GM19438 (cell line): ENCODE measurements around the gene DIP2C.
"Not testable (repeated sequence)": the region's sequence is repeated elsewhere in the genome, so short reads cannot be mapped to it uniquely, and the experiment has no call there.

Experiments used
- ATAC-seq: cut with Tn5 transposase; IDR thresholded peaks from one replicate; pipeline ENCODE4 v1.9.1; 2021; ENCODE audit warnings: low read depth; ENCODE audit not compliant: unreplicated experiment

DIP2C gene

DNA sequence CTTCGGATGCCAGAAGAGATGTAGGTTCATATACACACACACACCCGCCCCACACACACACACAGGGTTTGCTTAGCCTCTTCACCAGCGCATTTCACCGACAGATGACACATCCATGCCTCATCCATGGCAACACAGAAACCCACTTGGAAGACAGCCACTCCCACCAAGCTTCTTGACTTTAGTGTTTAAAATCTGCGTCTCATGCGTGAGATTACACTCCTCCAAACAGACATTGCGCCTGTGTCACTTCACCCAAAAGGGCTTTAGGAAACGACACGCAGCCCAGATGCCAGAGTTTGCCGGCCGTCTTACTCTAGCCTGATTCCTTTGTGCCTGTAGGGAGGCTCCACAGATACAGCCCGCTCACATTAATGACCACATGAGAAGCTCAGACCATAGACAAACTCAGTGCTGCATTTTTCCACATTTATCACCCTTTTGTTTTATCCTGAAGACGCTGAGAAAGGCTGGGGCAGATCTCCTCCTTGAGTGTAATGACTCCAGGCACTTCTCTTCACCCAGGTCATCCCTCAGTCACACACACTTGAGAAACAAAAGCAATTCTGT, 73.8 kb downstream of the DIP2C start:
- no peak for ATAC-seq

DNA sequence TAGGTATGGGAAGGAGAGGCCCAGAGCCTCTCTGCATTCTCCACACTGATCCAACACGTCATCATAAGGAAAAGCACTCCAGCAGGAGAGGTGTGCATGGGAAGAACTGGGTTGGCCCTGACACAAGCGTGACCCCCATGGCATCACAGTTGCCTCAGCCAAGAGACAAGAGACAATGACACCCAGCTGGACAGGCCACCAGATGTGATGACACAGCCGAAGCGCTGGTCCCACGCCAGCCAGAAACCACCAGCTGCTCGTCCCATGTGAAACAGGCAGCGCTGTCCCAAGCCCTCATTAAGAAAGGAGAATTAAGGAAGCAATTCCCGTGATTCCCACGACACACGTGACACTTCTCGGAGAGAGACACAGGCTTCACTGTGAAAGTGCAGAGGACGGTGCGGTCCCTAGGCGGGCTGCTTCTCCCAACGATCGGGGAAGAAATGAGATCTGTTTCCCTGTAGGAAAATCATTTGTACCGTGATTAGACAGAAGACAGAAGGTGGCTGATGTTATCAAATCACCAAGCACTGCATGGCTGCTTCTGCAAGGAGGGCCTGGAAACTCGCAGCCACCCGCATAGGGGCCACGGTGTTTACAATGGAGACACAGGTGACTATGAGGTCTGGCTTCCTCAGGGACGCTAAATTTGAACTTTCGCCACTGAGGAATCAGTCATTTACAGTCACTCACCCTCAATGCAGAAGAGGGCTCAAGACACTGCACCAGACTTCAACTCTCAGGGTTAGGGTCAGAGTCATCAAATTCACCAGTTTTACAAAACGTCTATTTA, 74.5 kb downstream of the DIP2C start:
- ATAC-seq = no peak

DNA sequence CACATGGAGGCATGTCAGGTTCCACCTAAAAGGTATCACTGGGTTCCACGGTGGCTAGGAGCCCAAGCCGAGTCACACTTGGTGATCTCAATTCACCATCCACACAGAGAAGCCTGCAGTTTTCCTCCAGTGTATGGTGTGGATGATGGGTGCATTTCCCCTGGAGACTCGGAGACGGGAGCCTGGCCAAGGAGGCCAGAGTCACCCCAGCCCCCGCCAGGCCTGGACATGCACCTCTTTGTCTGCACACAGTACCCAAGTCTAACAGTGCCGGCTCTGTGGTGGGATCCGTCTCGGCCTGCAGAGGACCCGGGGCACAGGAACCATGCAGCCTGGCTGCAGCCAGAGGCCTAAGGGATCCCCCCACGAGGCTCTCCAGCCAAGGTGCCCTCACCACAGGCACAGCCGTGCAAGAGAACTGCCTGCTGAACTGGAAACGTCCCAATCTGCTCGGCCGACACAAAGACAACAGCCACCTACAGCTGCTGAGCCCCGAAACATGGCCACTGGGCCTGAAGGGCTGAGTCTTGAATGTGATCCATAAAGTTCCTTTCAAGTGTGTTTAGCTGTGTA, 75.2 kb downstream of the DIP2C start:
- no peak for ATAC-seq

DNA sequence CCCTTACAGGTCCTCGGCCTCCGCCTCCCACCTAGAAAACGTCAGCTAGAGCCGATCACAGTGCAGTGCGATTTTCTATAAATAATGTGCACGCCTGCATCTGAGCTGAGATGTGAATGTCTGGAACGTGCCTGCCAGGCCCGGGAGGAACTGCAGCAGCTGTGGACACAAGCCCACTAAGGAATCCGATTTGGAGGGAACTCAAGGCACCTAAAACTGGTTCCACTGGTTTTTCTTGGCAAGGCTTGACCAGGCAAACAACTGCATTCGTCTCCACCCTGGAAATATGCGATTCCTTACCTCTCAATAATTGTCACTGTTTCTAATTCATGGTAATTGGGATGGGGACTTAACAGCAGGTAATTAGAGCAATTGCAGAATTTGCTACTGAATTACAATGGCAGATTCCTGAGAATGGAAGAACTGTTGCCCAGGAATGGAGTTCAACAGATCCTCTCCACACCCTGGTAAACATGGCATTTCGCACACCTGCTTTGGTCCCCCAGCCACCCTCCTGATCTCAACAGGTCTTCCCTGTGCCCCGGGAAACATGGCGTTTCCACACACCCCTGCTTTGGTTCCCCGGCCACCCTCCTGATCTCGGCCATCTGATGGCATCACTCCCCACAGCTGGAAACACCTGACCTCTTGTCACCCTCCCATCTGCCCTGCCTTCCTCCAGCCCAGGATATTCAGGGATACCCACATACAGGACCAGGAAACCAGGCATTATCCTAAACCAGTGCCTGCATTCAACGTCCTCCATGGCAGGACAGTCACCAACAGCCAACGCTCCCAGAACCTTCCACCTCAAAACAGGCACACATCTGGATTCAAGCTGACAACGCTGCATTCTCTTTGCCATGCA, 76.0 kb downstream of the DIP2C start:
- no peak for ATAC-seq

DNA sequence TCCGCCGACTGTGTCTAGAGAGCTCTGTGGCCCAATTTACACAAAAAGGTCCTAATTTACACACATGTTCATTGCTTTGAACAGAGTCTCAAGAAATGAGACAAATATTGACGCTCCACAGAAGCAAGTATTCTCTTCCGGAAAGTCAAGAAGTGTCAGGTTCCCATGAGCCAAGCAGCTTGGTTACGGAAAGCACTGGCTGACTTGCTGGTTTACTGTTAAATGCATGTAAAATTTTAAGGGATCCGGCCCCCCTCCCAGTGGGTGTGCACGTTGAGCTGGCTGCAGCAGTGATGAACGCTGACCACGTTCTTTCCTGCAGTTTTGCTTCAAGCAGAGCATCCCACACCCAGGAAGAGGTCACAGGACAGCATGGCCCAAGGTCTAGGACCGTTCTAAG, 76.8 kb downstream of the DIP2C start:
- no peak for ATAC-seq

DNA sequence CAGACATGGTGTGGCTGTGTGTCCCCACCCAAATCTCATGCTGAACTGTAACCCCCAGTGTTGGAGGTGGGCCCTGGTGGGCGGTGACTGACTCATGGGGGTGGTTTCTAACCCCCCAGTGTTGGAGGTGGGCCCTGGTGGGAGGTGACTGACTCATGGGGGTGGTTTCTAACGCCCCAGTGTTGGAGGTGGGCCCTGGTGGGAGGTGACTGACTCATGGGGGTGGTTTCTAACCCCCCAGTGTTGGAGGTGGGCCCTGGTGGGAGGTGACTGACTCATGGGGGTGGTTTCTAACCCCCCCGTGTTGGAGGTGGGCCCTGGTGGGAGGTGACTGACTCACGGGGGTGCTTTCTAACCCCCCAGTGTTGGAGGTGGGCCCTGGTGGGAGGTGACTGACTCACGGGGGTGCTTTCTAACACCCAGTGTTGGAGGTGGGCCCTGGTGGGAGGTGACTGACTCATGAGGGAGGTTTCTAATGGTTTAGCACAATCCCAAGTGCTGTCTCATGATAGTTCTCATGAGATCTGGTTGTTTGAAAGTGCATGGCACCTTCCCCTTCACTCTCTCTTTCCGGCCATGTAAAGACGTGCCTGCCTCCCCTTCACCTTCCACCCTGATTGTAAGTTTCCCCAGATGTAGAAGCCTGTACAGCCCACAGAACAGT, 78.7 kb downstream of the DIP2C start:
- not testable (repeated sequence) for ATAC-seq

DNA sequence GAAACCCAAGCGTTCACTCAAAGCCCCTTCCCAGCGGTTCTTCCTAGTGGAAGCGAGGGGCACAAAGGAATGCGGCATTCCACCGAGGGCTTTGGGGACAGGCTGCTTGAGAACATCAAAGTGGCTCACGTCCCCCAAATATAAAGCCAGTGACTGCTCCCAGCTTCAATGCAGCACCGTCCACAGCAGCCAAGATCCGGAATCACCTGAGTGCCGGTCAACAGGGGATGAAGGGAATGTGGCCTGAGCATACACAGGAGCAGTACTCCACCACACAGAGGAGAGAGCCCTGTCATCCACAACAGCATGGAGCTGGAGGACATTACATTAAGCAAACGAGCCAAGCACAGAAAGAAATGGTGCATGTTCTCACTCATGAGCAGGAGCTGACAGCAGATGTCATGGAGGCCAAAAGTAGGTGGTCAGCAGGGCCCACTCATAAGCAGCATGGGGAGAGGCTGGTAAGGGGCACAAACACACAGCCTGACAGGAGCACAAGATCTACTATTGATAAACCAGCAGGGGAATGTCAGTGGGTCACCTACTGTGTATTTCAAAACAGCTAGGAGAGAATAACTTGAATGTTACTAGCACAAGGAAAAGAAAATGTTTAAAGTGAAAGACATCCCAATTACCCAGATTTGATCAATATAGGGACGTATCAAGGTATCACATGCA, 79.5 kb downstream of the DIP2C start:
- ATAC-seq = no peak

DNA sequence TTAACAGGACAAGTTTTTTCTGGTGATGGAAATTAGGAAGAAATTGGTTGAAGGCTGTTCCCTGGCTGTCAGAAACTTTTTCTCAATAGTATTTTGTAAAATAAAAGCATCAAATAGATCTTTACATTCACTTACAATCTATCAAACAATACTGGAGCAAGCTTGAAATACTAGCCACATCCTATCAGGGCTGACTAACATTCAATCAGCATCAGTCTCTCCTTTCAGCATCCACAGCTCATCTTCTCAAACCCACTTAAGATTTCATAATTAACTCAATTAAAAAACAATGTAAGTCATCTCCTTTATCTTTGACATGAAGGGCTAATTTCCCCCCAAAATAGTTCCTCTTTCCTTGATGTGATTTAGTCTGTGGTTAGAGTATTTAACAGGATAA, 80.2 kb downstream of the DIP2C start:
- ATAC-seq = no peak

DNA sequence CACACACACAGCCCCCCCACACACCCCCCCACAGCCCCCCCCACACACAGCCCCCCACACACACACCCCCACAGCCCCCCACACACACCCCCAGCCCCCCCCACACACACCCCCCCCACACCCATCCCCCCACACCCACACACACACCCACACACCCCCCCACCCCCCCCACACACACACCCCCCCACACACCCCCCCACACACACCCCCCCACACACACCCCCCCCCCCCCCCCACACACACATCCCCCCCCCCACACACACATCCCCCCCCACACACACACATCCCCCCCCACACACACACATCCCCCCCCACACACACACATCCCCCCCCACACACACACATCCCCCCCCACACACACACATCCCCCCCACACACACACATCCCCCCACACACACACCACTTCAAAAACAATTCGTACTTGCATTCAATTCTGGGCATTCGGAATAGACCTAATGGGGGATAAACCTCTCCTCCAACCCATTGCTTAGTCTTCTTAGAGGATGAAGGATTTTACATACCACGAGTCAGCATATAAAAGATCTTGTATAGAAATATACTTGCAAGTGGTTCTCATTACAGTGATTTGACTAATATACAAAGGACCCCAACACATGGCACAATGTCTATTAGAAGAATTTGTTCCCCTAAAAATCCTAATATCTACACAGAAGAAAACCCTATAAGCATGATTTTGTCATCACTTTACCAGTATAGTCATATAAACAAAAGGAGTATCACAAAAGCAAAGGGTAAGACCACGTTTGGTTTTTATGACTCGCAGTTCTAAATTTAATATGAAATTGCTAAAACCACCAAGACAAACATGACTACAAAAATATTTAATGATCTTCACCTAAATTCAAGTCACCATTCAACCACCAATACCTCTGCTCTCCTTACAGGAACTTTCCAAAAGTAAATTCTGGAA, 80.9 kb downstream of the DIP2C start:
- no peak for ATAC-seq

DNA sequence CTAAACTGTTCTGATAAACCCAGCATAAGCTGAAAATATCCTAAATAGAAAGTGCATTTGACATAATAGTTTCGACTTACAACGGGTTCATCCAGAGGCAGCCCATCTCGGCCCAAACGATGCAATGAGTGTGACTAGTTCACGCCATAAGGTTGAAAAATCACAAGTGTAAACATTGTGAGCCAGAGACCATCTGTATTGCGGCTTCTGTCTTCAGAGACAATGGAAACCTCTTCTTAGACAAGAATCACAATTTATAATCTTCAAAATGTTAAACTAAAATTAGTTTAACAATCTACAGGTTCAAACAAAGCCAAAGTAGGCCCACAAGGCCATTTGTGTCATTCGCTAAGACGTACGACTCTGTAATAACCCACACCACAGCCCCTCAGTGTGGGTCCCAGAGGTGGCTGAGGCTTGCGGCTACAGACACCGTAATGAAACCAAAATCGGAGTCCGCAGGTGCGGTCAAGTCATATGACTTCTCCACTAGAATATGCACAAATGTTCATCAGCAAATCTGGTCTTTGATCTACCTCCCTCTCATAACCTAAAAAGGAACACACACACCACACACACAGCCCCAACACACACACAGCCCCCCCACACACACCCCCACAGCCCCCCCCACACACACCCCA, 81.8 kb downstream of the DIP2C start:
- ATAC-seq = no peak

DNA sequence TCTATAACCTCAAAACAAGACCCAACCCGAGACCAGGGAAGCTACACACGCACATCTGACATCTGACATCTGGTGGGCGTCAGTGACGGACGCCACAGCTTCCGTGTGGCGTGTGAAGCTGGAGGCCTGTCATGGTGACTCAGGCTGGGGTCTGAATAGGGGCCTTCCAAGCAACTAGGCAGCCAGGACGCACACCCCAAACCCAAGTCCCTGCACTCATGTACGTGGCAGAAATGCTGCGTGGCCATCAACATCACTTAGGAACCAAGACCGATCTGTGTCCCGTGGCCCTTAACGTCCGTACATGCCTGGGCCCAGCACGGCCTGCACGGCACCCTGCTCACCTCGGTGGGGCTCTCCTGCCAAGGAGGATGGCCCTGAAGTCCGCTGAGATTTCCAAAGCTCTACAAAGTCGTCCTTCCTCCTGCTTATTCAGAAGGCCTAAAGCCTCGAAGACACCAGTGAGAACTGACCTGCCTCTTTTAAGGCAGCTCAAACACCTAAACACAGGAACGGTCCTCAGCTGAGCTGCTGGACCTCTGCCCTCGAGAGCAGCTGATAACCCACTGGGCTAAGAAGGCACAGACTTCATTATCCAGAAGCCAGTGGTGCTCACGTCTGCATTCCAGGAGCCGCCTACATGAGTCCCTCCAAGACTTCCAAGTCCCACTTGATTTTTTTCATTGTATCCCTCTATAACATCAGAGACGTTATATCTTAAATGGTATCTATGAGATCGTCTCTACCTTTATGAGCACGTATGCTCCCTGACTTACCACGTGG, 82.5 kb downstream of the DIP2C start:
- ATAC-seq = no peak

DNA sequence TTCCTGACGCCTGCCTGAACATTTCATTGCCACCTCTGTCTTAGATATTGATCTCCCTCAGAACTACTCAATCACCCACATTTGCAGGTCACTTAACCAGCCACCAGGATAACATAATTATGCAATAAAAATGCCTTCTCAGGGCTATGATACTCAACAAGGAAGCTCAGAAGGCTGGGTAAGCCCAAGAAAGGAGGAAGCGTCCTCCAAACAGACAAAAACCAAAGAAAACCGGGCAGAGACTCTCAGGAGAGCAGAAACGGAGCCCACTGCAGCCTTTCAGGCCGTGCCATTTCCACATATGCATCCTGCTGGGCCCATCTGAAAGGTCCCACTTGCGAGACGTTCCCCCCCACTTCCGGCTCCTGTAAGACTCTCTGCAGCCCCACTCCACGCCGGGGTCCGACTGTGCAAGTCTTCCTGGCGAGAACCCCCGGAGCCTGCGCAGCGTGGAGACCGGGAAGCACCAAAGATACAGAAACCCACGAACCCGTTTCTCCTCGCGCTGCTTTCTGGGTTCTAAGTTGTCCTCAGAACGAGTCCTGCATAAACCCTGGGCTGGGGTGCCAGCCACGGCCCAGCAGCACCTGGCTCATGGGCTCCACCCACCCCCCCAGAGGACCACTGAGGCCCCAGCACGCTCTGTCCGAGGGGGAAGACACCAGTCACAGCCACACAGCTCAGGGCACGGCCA, 83.7 kb downstream of the DIP2C start:
- no peak for ATAC-seq

DNA sequence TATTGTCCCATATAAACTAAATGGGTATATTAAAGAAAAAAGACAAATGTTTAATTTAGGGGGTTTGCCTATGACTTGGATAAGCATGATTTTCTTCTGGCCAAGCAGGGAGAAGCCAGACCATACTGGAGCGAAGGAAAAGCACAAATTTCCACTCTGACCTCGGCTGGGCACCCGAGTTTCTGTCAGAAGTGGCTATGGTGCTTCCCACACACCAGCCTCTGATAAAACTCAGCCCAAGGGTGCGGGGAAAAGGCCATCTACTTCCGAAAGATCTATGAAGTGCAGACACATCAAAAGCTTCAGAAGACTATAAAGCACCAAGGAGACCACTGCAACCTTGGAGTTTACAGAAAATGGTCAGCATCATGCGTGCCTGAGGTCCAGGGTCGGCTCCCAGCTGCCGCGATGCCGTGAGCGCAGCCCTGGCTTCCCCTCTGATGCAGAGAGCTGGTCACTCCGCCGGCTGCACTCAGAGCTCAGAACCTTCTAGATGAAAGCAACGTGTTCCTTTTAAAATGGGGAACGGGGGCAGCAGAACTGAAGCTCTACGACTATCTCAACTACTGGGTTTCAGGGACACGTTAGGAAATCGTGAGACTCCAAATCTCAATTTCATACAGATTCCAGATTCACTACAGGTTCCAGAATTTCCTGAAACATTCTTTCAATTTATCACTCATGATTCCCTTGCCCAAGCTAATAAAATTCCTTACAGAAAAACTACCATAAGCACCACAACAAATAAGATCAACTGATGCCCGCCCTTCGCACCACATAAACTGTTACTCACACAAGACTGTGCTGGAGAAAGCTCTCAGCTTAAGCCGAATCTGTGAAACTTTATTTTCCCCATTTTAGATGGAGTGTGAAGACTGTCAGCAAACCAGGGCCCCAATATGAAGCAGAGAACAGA, 84.5 kb downstream of the DIP2C start:
- ATAC-seq = no peak

DNA sequence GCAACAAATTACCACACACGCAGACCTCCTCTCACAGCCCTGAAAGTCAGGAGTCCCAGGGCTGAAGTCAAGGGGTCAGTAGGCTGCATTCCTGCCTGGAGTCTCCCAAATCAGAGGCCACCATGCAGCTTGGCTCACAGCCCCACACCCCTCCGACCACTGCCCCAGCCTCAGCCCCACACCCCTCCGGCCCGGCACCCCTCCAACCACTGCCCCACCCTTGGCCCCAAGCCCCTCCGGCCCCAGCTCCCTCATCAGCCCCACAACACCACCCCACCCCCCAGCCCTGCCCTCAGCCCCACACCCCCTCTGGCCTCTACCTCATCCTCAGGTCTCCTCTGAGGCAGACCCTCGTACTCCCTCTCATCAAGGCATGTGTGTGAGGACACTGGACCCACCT, 85.7 kb downstream of the DIP2C start:
- no peak for ATAC-seq

DNA sequence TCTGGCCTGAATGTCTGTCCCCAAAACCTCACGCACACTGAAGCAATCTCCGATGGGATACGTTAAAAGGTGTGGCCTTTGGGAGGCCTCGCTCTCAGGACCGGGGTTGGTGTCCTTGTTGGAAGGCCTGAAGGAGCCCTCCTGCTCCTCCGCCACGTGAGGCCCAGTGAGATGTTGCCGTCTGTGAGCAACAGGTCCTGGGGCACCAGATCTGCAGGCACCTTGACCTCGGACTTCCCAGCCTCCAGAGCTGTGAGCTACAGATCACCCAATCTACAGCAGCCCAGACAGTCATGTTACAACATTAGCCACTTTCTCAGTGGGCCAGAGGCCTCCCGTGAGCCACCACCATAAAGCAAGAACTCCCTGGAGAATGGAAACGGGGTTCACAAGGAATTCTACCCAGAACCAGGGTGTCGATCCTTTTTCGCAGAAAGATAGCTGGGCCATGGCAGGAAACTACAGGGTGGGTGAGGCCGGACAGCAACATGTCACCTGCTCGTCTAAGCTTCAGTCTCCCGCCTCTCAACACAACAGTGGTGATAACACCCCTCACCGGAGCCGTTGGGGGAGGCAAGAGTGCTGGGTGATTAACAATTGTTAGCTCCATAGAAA, 87.0 kb downstream of the DIP2C start:
- ATAC-seq = no peak

DNA sequence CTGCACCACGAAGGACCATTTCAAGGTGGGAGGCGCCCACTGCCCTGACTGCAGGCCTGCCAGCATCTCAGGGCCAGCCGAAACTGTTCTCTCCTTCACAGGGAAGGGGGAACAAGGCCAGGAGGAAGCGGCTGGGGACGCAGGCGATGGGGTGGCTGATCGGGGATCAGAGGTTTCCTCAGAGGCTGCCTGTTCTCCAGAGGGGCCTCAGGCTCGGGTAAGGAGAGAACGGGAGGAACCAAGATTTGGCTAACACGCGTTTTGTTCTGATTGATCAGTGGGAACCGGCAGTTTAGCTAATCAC, 87.9 kb downstream of the DIP2C start:
- no peak for ATAC-seq
